Thyroid gland (tissue), 4 donors: ENCODE data around the gene GAS7. TPM values are rescaled to one million over a fixed set of nuclear protein-coding genes. Genes with fewer than 3 reads are reported as not detected.

Source experiments
- DNase-seq, 2 donors: peaks; one replicate each; pipeline ENCODE4 v3.0.0-alpha.2; 2019
- H3K27ac ChIP-seq, 3 donors: fragments of 200-600 bp; sonication (generic); 1 replicate in 2 of 3; 2 replicates in 1 of 3; pipeline ENCODE4 v1.5.1; 2016 to 2019; ENCODE audit warnings: mild to moderate bottlenecking in 1 of 3, moderate library complexity in 1 of 3
- H3K27me3 ChIP-seq: fragments of 200-600 bp; sonication (generic); one replicate; pipeline ENCODE4 v1.5.1; 2019
- H3K36me3 ChIP-seq, 2 donors: fragments of 200-600 bp; sonication (generic); one replicate each; pipeline ENCODE4 v1.5.1; 2016 to 2019
- H3K4me1 ChIP-seq, 2 donors: fragments of 200-600 bp; sonication (generic); one replicate each; pipeline ENCODE4 v1.5.1; 2017 to 2019
- H3K4me3 ChIP-seq, 3 donors: fragments of 200-600 bp; sonication (generic); replicated peaks in 1 of 3; 1 replicate in 2 of 3; 2 replicates in 1 of 3; pipeline ENCODE4 v1.5.1; 2016; ENCODE audit warnings: mild to moderate bottlenecking in 1 of 3
- H3K9me3 ChIP-seq: fragments of 200-600 bp; sonication (generic); one replicate; pipeline ENCODE4 v1.5.1; 2017
- CTCF ChIP-seq, 6 experiments: fragments of 200-600 bp in 3 of 6; fragments of 450-650 bp in 3 of 6; sonication (generic) in 3 of 6; IDR thresholded peaks; one replicate each; pipeline ENCODE4 v1.5.1; 2016 to 2019; ENCODE audit warnings: antibody characterized with exemption in 6 of 6, mild to moderate bottlenecking in 2 of 6, inconsistent platforms in 1 of 6, moderate library complexity in 1 of 6
- POLR2A ChIP-seq, 2 donors: fragments of 450-650 bp; IDR thresholded peaks; one replicate each; pipeline ENCODE4 v1.6.1; 2017; ENCODE audit warnings: antibody characterized with exemption in 2 of 2, mild to moderate bottlenecking in 2 of 2, moderate library complexity in 1 of 2
- WGBS, 2 donors: methylation state at CpG; one replicate each; pipeline ENCODE4 v1.1.5; 2017; 5-methylcytosine and 5-hydroxymethylcytosine counted together
- intact Hi-C: fragments of 100-400 bp; cut with DNase I; formaldehyde crosslinking; loops from one replicate; pipeline ENCODE4 v1.15.1; 2023
- total RNA-seq, 4 donors: library from RNA; depleted of rRNA; stranded (reverse); fragments of >200 nt; gene quantifications; one replicate each; pipeline ENCODE4 v1.2.3, GENCODE V29; 2016

The GAS7 gene
- total RNA-seq, 4 donors from 2014 or later, result 7.5 to 30.3 (median 24.1) TPM

- intact Hi-C loops, result no loop called here
- TF ChIP-seq CTCF (IDR thresholded peaks at IDR 0.05) (no peak), POLR2A (IDR thresholded peaks at IDR 0.05) (no peak)
Observed at GRCh38 chr17:9872852-9873251, 325.6 kb downstream of the GAS7 start.

GRCh38 chr17:9868552-9868951 lies 329.9 kb downstream of the GAS7 start:
- intact Hi-C loops, result no loop called here
- 80 to 87% methylated on average over 3 of the region's 3 CpGs for WGBS, 2 donors
- DNase-seq, result no peak
- no peaks in the 10 kb centered on the region for H3K27me3 ChIP-seq
- no peak overlapping the region for H3K4me3 ChIP-seq
- no peaks in the 10 kb centered on the region for H3K9me3 ChIP-seq
- H3K27ac ChIP-seq, result no peak overlapping the region
- H3K4me1 ChIP-seq, result no peaks in the 10 kb centered on the region
- H3K36me3 ChIP-seq, result no peaks in the 10 kb centered on the region
- no peak for TF ChIP-seq POLR2A (IDR thresholded peaks at IDR 0.05)
- no peak for TF ChIP-seq CTCF (IDR thresholded peaks at IDR 0.05)

More at GRCh38 chr17:9872852-9873251, 325.6 kb downstream of the GAS7 start:
- H3K27me3 ChIP-seq, result no peaks in the 10 kb centered on the region
- no peak for DNase-seq
- H3K4me1 ChIP-seq, result no peaks in the 10 kb centered on the region
- no peaks in the 10 kb centered on the region for H3K36me3 ChIP-seq
- H3K27ac ChIP-seq, result no peak overlapping the region
- WGBS, 2 donors, result 63 to 67% methylated on average over 6 of the region's 6 CpGs
- no peaks in the 10 kb centered on the region for H3K9me3 ChIP-seq
- no peak overlapping the region for H3K4me3 ChIP-seq

GRCh38 chr17:9865586-9865985 lies 332.8 kb downstream of the GAS7 start:
- H3K4me3 ChIP-seq, result no peak overlapping the region
- H3K36me3 ChIP-seq, result no peaks in the 10 kb centered on the region
- intact Hi-C loops, result no loop called here
- no peaks in the 10 kb centered on the region for H3K27me3 ChIP-seq
- H3K4me1 ChIP-seq, result no peaks in the 10 kb centered on the region
- TF ChIP-seq POLR2A (IDR thresholded peaks at IDR 0.05), result no peak
- no peak for TF ChIP-seq CTCF (IDR thresholded peaks at IDR 0.05)
- no peaks in the 10 kb centered on the region for H3K9me3 ChIP-seq
- 31 to 56% methylated on average over 1 of the region's 1 CpG for WGBS, 2 donors
- no peak overlapping the region for H3K27ac ChIP-seq
- no peak for DNase-seq

GRCh38 chr17:9862949-9863348 lies 335.5 kb downstream of the GAS7 start:
- Histone ChIP-seq H3K27me3 (no peaks in the 10 kb centered on the region), H3K4me1 (no peaks in the 10 kb centered on the region), H3K9me3 (no peaks in the 10 kb centered on the region), H3K36me3 (no peaks in the 10 kb centered on the region), H3K4me3 (no peak overlapping the region), H3K27ac (no peak overlapping the region)
- intact Hi-C loops, result no loop called here
- 56 to 72% methylated on average over 4 of the region's 4 CpGs for WGBS, 2 donors
- no peak for TF ChIP-seq POLR2A (IDR thresholded peaks at IDR 0.05)
- no peak for TF ChIP-seq CTCF (IDR thresholded peaks at IDR 0.05)
- no peak for DNase-seq

GRCh38 chr17:9862220-9862619 lies 336.2 kb downstream of the GAS7 start:
- no peak for TF ChIP-seq CTCF (IDR thresholded peaks at IDR 0.05)
- no peak for TF ChIP-seq POLR2A (IDR thresholded peaks at IDR 0.05)
- no peak for DNase-seq
- intact Hi-C loops, result no loop called here
- Histone ChIP-seq H3K4me3 (no peak overlapping the region), H3K27ac (no peak overlapping the region), H3K4me1 (no peaks in the 10 kb centered on the region), H3K27me3 (no peaks in the 10 kb centered on the region), H3K9me3 (no peaks in the 10 kb centered on the region), H3K36me3 (no peaks in the 10 kb centered on the region)
- WGBS, 2 donors, result 96 to 100% methylated on average over 1 of the region's 1 CpG
